Mucosa of gallbladder (tissue), 1 donor: ENCODE data around the gene BCL10. TPM values are rescaled to one million over a fixed set of nuclear protein-coding genes. Genes with fewer than 3 reads are reported as not detected.

Source experiments
- DNase-seq: peaks from one replicate; pipeline ENCODE4 v3.0.0-alpha.2; 2020; ENCODE audit warnings: low spot score
- total RNA-seq: library from RNA; stranded (reverse); gene quantifications from one replicate; pipeline ENCODE4 v1.2.1, GENCODE V29; 2021
- donor health status: DM: no; HTN: no; CAD: no.

BCL10 gene
- total RNA-seq, 1 donor from 2014 or later: 28.9 TPM

DNA sequence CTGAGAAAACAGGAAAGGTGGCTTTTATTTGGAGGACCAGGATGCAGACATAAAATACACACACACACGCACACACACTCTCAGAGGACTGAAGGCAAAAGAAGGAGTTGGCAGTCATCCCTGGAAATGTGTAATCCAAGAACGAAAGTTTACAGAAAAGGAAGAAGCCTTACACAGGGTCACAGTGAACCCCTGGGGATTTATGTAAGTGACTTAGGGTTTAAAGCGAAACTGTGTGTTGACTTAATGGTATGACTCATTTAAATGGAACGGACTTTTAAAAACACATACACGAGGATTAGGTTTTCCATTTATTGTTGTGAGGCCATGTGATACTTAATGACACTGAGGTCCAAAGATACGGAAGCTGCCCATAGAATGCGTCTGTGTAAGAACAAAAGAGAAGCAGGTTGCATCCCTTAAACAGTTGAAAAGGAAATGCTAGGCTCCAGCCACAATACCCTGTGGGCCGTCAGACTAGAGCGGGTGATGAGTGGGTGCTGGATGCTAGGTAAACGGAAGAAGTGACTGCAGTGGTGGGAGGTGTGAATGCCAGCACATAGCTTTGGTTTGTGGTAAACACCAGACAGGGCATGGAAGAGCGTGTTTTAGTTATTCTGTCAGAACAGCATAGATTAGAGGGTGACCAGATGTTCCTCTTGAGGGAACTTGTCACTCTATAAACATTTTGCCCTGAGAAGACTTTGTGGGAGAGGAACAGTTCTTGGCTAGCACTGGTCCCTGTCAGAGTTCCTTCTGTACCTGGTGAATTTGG is 21.6 kb upstream of the BCL10 start:
- DNase-seq: peak; percentile 84

DNA sequence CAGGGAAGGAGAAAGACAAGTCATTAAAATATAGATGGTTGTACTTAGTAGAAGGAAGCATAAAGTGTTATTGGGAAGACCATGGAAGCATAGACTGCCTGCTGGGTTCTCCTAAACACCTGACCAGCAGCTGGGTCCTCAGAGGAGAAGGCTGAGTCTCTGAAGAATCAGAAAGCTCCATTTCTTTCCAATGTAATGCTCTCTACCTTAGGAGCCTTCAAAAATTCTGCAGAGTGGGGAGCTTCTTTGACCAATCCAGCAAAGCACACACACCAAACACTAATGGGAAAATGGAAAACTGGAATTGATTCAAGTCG is 21.1 kb upstream of the BCL10 start:
- no peak for DNase-seq

DNA sequence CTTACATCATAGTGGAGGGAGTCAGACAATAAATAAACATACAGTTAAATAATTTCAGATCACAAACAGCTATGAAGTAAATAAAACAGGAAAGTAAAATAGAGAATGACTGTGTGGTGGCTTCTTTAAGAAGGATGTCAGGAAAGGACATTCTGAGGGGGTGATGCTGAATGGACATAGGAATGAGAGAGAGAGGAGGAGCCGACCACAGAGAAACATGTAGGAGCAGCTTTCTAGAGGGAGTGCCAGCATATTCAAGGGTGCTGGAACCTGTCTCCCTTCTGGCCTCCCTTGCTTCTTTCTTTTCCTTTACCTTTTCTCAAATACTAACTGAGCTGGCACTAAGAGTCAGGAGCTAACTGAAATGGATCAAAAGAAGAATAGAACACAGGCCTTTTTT is 20.5 kb upstream of the BCL10 start:
- no peak for DNase-seq

DNA sequence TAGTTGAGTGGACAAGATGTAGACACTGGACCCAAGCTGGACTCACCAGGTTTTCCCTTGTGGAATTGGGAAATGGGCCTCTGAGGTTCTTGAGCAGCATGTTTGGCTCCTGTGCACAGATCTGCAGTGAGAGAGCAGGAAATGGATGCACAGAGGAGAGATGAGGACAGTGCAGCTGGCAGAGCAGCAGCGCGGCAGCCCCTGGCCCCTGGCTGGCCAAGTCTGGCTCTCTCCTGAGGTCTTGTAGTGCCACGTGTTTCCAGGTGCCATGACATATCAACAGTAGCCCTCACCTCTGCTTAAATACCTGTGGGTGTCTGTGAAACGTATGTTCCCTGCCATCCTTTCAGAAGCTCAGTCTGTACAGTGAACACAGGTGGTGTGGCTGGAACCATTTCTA is 19.2 kb upstream of the BCL10 start:
- no peak for DNase-seq

DNA sequence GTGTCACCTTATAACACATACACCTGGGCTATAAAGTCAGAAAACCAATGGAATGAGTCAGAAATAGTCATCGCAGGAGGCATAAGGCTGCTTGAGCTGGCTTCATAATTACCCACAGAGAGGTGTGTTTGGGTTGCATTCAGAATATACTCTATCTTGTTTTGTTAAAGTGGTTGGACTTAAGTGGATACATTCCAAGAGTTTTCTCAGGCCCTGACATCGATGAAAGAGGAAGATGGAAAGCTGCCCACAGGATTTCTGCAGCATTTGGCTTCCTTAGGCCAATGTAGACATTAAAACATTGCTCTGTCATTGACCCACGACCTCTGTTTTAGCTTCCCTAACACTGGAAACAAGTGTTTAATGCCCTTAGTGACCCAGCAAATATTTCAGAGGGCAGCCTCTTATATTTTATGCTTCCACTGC is 18.6 kb upstream of the BCL10 start:
- no peak for DNase-seq

DNA sequence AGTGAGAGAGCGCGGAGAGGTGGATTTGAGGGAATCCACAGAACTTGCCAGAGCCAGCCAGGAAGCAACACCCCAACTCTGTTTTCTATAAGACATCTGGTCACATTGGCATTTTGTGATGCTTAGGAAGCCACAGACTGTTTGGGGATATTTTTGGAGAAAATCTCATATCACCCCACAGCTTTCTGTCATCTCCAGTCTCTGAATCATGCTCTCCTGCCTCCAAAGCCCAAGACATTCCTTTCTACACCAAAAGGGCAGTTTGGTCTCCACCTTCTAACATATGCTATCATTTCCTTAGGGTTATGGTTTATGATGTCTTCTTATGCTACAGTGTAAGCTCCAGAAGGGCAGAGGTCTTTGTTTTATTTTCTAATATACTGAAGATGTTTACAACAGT is 14.4 kb upstream of the BCL10 start:
- no peak for DNase-seq

DNA sequence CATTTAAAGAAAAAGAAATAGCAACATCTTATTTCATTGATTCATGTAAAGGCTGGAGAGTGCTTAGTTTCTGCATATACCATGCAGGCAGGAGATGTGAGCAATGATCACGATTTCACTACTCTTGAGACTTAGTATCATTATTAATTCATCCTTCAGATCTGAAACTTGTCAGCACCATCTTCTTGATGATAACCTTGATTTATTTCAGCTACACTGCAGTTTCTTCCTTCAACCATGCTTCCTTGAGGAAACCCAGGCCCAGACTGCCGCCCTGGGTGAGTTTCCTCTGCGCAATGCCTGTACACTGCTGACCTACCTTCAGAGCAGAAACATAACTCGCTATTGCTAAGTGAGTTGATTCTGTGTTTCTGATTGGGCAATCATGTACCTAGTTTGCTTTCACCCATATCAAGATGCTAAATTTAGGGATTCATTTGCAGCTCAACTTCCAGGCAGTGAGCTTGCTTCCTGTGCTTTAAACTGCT is 13.5 kb upstream of the BCL10 start:
- DNase-seq: no peak

DNA sequence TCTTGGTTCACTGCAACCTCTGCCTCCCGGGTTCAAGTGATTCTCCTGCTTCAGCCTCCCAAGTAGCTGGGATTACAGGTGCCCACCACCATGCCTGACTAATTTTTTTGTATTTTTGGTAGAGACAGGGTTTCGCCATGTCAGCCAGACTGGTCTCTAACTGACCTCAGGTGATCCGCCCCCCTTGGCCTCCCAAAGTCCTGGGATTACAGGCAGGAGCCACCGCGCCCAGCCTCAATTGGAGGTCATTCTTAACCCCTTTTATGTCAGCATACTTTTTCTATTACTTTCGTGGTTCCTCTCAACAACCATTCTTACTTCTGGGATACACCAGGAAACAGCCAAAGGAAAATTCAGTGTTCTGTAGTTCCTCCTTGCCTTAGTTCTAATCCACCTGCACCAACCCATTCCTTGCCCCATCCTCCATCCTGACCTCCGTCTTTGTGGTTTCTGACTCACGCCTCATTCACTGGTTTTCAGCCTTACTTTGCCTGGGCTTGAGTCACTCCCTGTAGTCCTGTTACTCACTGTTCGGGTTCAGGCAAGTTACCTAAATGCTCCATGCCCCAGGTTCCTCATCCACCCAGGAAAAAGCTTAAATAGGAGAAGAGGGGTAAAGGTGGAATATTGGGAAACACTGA is 12.9 kb upstream of the BCL10 start:
- no peak for DNase-seq

DNA sequence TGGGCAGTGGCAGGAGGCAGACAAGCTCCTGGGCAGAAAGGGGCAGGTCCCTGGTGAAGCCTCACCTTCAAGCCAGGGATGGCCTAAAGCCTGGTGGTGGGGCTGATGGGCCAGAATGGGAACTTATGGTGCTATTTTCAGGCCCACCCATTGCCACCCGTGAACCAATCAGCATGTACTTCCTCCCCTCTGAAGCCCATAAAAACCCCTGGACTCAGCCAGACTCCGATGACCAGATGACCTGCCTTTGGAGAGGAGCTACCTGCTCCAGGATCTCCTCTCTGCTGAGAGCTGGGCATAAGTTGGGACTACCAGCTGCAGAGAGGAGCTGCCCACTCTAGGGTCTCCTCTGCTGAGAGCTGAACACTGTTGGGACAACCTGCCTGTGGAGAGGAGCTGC is 7.8 kb upstream of the BCL10 start:
- no peak for DNase-seq

DNA sequence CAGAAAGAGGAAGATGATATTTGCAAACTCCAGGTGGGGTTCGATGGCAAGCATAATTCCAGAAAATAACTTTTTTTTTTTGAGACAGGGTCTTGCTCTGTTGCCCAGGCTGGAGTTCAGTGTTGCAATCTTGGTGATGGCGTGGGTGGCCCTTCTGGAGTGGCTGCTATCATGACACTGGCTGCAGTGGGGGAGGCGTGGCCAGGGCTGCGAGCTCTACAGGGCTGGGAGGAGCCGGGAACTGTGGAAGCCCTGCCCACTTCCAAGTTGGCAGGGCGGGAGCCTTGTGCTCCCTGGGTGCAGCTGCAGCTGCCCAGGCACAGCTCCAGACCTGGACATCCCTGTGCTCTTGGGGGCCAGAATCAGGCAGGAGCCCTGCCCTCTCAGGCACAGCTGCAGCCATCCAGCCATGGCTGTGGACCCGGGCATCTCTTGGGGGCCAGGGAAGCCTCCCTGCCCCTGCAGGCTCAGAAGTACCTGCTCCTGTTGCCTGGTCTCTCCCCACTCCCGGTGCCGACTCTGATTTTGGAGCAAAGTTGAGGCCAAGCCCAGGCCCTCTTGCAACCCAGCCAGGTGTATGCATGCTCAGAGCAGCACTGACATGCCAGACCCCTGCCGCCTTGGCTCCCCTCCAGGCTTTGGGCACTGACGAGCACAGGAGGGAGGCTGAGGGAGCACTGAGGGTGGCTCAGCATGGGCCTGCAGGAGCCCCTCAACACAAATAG is 7.2 kb upstream of the BCL10 start:
- DNase-seq: peak; percentile 52

DNA sequence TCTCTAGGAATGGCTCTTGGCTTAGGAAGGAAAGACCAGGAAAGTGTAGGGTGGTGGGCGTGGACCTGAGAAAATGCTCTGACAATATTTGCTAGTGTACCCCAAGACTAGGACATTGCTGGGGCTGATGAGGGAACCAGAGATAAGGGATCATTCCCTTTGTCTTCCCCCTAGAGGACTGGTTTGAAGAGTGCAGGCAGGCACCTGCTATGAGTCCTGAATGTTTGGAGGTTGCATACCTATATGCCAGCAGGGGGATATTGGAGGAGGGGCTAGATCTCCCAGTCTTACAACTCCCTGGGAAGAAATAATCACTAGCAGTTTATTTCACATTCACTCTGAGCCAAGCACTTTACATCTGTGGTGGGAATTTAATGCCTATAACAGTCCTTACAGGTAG is 6.0 kb upstream of the BCL10 start:
- no peak for DNase-seq

DNA sequence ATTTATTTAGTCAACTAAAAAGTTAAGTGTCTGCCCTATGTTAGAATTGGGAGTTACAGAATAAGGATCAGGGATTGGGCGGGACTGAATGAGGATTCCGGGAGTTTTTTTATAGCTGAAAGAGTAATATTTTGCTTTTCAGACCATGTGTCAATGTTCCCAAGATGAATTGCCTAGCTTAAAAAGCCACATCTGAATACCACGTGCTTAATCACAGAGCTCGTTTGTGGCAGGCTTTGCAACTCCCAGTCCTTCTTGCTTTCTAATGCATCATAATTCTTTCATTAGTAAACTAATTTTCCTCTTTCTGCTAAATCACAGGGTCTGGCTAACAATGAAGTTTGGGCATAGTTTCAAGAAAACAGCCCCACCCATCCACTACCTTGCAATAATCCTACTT is 4.2 kb upstream of the BCL10 start:
- DNase-seq: no peak

DNA sequence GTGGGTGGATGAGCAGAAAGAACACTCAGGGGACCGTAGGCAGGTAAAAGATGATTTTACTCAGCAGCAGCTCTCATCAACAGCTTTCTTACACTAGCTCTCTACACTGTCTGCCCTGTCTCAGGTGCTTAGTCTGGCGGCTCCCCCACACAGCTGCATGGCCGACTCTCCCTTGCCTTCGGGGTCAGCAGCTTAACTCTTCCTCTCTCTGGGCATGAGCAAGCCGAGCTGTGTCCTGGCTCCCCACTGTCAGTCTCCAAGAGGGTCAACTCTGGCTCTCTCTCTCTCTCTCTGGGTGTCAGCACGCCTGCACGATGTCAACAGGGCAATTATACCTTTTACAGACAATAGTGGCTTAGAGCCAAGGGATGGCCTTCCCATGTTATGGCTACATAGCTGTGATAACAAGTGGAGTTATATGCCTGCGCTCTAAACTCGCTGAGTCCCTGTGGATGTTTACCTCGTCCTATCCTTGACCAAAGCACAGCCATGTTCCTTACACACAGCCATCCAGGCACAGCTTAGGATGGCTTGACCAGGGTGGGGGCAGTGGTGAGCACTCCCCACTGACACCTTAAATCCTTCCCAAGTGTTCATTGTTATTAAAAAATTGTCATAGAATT is 3.1 kb upstream of the BCL10 start:
- DNase-seq: no peak

DNA sequence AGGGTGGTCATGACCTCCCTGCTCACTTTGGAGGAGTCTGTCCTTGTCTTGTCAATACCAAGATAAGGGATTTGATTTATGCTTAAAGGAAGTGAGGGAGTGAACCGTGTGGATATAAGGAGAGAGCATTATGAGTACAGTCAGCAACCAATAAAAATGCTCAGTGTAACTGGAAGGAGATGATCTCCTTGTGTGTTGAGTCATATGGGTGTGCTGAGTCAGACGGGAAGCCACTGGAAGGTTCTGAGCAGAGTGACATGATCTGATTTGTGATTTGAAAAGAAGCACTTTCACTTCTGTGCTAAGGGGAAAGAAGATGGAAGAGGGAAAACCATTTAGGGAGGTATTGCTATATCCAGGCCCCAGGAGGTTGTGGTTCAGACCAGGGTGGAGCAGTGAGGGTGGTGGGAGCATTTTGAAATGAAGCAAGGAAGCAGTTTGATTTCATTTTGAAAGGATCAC is 2.5 kb upstream of the BCL10 start:
- peak; percentile 78 for DNase-seq

DNA sequence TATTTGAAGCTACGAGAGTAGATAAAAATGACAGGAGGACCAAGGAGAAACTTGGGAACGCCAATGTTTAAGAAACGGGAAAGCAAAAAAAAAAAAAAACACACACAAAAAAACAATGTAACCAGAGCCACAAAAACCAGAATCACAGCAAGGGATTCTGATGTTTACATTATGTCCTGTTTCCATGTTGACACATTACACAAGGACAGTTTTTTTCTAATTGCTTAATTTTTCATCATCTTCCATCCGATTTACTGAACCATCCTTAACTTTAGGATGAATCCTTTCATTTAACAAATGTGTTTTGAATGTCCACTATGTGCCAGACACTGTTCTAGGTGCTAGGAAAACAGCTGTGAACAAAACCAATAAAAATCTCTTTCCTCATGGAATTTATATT is 1.4 kb upstream of the BCL10 start:
- DNase-seq: no peak

DNA sequence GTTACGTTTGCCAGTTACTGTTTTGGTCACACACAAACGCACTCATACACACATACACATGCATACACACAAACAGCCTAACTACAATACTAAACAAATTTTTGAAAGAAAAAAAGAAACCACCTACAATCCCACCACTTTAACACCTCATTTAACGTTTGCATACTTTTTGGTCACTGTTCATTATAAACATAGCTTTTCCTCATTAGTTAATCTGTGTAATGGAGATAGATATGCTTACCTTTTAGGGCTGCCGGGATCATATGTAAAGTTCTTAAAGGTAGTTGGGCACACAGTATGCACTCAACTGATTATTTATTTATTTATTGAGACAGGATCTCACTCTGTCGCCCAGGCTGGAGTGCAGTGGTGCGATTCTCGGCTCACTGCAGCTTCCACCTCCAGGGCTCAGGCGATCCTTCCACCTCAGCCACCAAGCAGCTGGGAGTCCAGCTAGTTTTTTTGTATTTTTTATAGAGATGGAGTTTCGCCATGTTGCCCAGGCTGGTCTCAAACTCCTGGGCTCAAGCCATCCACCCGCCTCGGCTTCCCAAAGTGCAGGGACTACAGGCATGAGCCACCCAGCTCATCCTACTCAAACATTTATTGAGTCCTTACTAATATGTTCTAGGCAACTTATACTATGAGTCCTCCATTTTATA is 677 bp upstream of the BCL10 start:
- no peak for DNase-seq

DNA sequence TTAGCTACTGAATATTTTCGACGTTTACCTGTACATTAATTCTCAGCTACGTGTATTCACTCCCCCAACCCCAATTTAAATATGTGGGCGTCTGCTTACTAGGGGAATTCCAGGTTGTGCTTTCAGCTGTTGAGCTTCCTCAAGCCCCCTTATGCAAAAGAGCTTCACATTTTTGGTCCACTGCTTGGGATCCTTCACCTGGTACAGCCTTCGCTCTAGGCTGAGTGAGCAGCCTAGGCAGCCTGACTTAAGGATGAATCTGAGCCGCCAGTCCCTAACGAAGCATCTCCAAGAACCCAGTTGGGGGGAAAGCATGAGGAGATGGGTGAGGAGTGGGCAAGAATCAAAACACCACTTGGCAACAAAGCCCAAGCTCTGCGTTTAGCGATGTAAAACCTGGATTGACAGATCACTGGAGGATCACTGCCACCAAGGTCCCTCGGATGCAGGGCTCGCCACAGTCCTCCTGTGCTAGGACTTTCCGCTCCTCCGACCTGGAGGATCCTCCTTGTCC is 674 bp downstream of the BCL10 start:
- no peak for DNase-seq

DNA sequence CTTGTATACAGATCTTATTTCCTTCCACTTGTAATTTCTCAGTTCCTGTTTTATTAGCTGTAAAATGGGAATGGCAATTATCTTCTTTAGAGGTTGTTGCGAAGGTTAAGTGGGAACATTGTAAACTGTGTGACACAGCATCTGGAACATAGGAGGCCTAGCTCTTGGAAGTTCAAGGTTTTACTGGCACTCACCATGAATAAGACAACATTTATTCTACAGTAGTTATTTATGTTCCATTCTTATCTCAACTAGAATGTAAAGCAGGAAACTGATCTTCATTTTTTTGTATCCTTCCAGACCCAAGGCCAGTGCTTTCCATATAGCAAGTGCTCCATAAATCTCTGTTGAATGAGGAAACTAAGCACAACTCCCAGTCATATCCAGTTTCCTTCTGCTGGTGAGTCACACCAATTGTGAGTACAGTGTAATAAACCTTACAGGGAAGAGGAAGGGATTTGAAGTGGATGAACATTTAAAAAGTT is 1.4 kb downstream of the BCL10 start:
- DNase-seq: no peak

DNA sequence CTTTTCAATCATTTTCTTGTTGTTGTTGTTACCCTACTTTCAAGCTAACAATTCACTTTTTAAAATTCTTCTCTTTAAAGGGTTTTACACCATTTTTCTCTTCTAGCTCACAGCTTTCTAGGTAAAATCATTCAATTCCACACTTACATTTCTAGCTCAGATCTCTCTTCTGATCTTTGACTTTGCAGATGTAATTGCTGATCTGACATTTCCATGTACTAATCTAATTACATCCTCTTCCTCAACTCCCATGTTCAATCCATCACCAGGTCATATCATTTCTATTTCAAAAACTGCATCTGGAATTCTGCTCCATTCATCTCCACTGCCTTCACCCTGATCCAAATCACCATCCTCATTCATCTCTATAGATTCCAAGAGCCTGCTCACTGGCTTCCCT is 3.0 kb downstream of the BCL10 start:
- DNase-seq: no peak

DNA sequence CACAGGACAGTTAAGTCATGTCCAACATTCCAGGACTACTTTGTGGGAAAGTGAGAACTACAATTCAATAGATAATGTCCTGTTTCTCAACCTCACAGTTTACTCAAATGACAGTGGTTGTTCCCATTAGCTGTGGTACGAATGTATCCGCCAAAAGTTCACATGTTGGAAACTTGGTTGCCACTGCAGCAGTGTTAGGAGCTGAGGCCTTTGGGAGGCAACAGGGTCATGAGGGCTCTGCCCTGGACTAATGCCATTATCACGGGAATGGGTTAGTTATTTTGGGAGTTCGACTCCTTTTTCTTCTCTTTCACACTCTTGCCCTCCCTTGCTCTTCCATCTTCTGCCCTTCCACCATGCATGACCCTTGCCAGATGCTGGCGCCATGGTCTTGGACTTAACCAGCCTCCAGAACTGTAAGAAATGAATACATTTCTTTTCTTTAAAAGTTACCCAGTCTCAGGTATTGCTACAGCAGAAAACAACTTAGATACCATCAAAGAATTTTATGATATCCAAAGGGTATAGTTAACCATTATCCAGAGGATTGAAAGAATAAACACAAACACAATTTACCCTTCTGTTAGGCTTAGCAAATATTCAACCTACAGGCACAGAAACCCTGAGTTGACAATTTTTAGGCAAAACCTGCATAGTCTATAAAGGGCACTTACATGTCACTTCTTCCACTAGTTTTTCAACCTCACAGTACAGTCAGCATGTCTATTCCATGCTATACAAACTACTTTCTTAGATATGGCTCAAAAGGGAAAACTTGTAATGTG is 7.4 kb downstream of the BCL10 start:
- no peak for DNase-seq

DNA sequence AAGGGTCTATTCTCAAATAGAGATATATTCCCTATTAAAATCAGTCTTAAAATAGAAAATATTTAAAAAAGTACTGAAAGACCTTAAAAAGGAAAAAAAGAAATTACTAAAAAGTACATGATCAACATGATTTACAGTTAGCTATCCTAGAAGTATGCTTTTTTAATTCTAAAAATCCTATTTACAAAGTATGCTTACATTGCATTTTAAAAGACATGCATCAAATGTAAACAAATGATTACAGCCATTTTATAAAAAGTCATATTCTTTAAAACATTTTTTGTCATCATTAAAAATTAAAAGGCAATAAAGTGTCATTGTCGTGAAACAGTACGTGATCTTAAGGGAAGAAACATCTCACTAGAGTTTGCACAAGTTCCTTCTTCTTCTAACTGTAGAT is 9.1 kb downstream of the BCL10 start:
- DNase-seq: no peak
